IPS-18c (cell line): ENCODE data around the gene ACTC1.

Experiments used
- H3K4me3 ChIP-seq: 2 replicates; pipeline ENCODE4 v1.7.0; 2013; ENCODE audit warnings: low read depth, mild to moderate bottlenecking, low read length, moderate library complexity; ENCODE audit not compliant: insufficient read depth
- H3K9me3 ChIP-seq: one replicate; pipeline ENCODE4 v1.6.1; 2013; ENCODE audit warnings: mild to moderate bottlenecking, low read length, moderate library complexity; ENCODE audit not compliant: control insufficient read depth, insufficient read depth

ACTC1 gene

DNA sequence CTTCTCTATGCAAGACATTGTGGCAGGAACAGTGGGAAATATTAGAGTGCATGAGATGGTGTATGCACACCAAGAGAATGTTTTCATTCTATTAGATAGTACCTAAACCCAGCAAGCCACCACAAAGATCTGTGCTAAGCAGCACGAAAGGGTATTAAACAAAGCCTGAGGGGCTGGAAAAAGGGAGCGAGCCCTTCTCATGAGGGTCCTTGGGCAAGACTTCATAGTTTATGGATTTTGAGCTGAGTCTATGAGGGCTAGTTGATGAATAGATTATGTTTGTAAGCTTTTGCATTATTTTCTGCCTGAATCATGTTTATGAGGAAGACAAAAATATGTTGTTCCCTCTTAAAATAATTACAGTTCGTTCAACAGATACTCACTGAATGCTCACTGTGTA lies 9.4 kb upstream of the ACTC1 start:
- peaks cover 3% of the 10 kb centered on the region for H3K9me3 ChIP-seq
- H3K4me3 ChIP-seq = no peak overlapping the region

DNA sequence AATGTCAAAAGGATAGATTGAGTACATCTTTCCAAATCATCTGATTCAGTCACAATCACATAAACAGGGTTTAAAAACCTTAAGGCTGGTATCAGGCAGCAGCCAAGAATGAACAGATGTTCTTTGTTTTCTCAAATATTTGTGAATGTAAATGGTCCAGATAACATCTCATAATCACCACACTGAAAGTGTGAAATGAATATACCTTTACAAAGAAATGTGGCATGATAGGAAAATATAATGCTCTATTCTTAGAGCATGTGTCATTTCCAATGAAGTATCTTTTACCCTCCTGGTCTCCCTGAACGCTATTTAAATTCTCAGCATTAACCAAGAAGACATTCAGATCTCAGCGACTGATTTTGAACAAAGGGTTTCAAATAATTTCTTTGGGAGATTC lies 8.8 kb upstream of the ACTC1 start:
- H3K9me3 ChIP-seq = peaks cover 3% of the 10 kb centered on the region
- no peak overlapping the region for H3K4me3 ChIP-seq

DNA sequence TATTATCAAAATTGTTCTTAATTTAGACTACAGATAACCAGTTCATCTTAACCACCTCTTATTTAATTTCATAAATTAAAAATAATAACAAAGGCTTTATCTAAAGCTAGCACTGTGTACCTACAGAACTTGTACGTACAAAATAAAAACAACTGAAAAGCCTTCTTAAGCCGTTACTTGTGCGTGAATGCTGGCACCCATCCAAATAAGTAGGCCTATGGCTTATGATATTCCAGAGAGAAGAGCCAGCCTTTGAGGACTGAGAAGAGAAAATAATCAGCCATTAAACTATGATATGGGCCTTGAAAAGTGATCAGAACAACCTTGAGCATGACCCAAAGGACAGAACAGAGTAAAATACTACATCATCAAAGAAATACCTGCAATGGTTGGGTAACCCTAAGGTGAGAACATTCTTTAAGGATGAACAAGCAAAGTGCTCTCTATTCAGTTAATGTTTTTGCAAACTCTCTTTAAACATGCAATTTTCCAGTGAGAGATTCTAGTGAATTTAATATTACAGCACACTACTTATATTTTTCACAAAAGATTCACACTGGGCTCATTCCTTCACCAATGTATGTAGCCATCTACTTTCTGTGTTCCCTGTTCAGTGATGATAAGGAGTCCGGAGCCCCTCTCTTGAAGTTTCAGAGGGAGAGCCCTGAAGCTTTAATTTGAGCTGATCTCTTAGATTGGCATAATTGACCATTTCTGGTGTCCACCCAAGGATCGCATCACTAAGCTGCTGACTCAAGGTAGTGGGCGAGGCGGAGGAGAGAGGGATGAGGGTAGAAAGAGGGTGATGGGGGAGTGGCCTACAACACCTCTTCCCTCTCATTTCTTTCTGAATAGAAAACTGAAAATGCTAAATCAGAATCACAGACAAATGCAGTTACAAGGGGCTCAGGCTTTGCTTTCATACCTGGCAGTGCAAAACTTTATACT lies 7.7 kb upstream of the ACTC1 start:
- Histone ChIP-seq H3K4me3 (no peak overlapping the region), H3K9me3 (peaks cover 3% of the 10 kb centered on the region)

DNA sequence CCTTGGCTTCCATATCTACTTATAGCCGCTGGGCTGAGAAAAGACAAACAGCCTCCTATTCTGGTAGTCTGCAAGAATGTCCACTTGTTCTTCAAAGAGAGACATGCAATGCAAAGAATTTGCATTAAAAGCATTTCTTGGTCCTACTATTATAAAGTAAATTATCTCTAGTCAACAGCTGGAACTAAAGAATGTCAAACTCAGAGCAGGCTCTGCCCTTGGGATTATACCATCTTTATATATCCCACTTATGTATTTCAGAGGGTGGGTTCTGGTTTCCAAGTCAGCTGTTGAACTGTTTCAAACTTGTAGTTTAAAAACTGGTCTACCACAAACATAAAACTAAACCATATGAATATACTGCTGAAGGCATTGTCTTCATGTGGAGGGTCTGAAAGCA lies 7.0 kb upstream of the ACTC1 start:
- H3K4me3 ChIP-seq = no peak overlapping the region
- peaks cover 3% of the 10 kb centered on the region for H3K9me3 ChIP-seq

DNA sequence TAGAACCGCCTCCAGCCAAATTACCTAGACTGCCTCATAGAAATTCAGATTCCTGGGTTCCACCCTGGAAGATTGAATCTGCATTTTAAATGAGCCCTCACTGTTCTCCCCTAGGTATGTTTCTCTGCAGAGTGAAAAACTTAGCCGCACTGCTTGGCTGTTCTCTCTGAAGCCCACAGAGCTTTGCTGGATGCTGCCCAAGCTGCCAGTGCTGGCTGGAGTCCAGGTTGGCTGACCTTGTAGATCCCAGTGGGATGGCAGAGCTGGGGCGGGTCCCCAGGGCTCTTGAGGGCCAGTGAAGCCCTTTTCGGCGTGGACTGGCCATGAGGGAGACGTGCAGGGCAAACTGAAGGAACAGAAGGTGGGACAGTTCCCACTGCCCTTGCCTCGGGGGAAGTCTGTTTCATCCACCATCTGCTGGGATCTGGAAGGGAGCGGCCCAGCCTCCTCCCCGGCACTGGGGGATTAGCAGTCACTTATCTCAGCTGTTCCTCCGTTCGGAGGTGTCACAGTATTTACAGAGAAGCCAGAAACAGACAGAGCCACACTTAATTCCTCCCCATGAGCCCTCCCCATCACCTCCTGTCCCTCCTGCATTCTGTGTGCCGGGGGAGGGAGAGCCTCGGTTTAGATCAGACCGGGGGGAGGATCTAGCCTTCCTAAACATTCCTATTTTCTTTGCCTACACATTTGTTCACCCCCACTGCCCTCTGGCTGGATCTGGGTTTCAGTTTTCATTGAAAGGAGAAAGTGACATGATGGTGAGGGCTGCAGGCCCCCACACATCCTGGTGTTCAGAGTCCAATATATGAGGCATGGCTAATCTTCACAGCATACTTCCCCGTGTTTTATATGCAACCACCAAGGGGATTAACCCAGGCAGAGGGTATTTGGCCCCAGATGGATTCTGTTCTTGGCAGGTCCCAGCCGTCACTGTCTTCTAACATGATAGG lies 4.1 kb upstream of the ACTC1 start:
- Histone ChIP-seq H3K9me3 (no peaks in the 10 kb centered on the region), H3K4me3 (no peak overlapping the region; the same call in 1 of the 2 replicates)

DNA sequence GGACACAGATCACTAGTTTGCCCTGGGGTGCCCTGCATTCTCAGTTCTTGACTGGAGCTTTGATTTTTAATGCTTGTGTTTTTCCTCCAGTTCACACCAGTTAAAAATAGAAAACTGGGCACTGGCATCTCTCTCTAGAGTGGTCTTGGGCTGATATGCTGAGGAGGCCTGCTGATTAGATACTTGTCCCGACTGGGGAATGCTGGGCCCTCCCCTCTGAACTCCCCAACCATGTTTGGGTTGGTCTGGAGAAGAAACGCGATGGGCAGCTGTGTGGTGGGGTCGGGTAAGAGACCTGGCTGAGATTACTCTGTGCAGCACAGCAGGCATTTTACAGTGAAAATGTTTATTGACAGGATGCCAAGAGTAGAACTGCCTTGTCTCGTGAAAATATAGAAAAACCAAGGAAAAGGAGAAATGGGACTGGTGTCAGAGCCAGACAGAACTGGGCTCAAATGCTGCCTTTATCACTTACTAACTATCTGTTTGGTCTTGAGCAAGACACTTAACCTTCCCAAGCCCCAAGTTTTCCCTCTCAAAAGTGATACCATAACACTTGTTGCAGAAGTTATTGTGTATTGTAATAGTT lies 1.6 kb upstream of the ACTC1 start:
- no peaks in the 10 kb centered on the region for H3K9me3 ChIP-seq
- H3K4me3 ChIP-seq = no peak overlapping the region

DNA sequence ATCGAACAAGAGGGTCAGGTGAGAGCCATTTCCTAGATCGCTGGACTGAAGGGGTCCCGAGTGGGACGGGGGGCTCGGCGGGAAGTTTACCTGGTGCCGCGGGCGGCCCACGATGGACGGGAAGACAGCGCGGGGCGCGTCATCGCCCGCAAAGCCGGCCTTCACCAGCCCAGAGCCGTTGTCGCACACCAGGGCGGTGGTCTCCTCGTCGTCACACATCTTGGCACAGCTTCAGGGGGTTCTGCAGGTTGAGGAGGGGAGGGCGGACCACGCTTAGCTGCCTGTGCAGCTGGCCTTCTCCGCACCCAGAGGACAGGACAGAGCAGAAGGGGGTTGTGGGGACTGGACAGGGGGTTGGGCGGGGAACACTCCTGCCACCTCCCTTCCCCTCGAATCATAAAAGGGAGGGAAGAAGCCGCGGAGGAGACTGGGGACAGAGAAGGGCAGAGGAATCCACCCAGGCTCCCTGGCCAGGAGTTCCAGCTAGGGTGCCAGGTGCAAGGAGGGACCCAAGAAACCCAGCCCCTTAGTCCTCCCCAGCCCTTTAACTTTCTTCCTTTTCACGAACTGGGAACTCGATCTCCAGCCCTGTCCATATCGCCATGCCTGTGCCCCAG lies 651 bp downstream of the ACTC1 start:
- Histone ChIP-seq H3K9me3 (no peaks in the 10 kb centered on the region), H3K4me3 (peak overlapping the region; percentile 58)

DNA sequence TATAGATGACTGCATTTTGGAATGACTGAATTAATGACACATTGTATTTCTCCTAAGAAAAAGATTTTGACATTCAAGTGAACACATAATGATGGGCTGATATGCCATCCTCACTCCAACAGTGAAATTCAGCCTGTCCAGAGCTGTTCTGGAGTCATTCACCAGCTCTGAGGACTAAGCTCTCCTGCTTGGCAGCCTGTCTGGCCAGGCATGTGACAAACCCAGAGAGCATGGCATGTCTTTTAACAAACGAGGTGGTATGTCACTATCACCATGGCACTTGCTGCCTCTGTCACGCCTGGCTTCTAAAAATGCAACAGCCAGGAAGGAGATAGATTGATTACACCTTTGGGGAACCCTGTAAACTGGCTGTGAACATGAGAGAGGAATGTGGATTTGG lies 1.4 kb downstream of the ACTC1 start:
- Histone ChIP-seq H3K4me3 (no peak overlapping the region), H3K9me3 (no peaks in the 10 kb centered on the region)

DNA sequence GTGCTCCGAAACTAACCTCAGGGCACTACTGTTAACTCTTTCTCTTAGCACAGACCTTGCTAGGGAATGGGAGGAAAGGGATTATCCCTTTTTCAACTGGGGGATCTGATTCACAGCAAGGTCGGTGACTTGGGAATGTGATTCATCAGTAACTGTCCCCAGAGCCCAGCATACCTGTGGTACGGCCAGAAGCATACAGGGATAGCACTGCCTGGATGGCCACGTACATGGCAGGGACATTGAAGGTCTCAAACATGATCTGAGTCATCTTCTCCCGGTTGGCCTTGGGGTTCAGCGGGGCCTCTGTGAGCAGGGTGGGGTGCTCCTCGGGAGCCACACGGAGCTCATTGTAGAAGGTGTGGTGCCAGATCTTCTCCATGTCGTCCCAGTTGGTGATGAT lies 2.3 kb downstream of the ACTC1 start:
- H3K4me3 ChIP-seq = no peak overlapping the region
- no peaks in the 10 kb centered on the region for H3K9me3 ChIP-seq

DNA sequence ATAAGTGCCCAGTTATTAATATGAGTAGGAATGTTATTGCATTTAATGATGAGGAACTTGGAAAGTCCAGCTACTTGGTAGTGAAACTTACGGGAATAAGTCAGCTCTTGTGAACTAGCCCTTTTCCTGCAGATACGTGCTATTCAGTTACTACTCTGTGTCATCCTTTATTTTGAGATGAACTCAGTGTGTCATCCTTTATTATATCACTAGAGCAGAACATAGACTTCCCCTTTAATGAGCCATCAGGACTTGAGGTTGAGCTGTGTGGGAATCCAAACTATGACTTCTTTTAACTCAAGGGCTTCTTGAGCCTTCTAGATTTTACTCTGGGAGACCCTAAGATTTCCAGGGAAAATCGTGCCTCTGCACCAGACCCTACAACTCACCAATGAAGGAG lies 3.6 kb downstream of the ACTC1 start:
- H3K4me3 ChIP-seq = no peak overlapping the region
- H3K9me3 ChIP-seq = no peaks in the 10 kb centered on the region

DNA sequence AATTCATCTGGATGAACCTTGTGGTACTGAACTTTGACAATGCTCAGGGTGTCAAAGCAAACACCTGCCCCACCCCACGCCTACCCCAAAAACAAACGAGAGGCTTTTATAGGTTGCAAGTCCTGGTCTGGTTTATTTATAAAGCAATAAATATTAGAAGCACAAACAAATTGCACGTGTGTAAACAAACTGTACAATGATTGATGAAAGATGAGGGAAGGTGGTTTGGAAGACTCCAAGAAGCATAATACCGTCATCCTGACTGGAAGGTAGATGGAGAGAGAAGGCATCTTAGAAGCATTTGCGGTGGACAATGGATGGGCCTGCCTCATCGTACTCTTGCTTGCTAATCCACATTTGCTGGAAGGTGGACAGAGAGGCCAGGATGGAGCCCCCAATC lies 5.2 kb downstream of the ACTC1 start:
- Histone ChIP-seq H3K4me3 (no peak overlapping the region), H3K9me3 (no peaks in the 10 kb centered on the region)

DNA sequence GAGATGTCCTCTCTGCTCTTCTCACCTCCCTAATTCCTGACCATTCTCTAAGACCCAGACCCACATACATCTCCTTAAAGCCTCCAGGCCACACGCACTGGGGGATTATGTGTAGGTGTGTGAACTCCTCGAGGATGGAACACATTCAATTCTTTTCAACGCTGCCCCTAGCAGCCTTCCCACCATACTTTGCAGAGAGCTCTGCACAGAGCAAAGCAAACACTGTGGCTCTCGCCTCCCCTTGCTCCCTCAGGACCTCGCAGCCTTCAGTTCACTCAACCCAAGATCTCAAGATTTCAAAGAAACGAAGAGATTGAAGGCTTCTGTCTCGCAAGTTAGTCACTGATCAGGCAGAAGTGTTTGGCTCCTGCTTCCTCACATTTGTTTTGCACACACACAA lies 6.0 kb downstream of the ACTC1 start:
- Histone ChIP-seq H3K9me3 (no peaks in the 10 kb centered on the region), H3K4me3 (no peak overlapping the region)

DNA sequence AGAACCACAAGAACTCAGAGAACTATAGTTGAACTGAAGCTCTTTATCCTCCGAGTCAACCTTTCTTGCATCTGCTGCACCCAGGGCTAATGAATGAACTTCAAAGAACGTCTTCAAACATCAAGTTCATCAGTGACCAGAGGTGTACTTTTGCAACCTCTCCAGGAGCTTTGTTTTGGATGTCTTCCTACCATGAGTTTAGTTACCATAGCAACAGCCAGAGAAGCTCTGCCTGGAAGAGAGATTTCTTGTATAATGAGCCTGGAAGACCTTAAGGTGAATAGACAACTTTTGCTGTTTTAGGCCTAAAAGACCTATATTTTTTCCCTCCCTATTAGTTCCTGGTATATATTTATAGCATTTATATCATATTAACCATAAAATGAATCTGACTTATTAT lies 9.1 kb downstream of the ACTC1 start:
- H3K4me3 ChIP-seq = no peak overlapping the region

DNA sequence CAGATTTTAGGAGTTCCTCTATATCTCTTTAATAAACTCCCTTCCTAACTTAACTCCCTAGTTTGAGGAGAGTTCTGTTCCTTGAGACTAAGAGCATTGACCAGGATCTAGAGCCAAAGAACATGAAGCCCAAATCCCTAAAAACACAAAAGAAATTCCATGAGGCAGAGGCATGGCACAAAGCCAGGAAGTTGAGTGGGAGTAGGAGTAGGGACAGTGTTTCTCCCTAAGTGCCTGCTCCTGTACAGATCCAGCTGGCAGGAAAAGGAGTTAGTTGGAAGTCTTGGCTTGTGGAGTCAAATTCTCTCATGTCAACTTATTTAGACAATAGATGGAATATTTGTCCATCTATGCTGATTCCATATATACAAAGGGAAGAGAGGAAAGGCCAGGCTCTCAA lies 11.4 kb downstream of the ACTC1 start:
- Histone ChIP-seq H3K4me3 (no peak overlapping the region), H3K9me3 (no peaks in the 10 kb centered on the region)

More for the DNA sequence above, 9.1 kb downstream of the ACTC1 start:
- H3K9me3 ChIP-seq = no peaks in the 10 kb centered on the region

DNA sequence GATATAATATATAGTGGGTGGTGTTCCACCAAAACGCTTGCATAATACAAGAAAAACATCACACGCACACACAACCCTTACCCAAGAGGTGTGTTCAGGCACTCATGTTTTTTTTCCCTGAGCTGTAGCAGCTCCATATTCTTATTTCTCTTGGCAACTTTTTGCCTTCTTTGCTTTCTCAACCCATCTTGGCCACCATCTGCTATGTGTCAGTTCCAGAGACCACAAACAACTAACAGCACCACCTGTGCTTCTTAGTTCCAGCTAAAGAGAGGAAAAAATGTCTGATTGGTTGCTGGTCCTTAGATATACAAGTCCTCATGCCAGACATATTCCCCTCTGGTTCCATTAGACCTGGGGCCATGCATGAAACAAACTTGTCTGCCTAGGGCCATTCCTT lies 11.9 kb downstream of the ACTC1 start:
- Histone ChIP-seq H3K4me3 (no peak overlapping the region), H3K9me3 (no peaks in the 10 kb centered on the region)

DNA sequence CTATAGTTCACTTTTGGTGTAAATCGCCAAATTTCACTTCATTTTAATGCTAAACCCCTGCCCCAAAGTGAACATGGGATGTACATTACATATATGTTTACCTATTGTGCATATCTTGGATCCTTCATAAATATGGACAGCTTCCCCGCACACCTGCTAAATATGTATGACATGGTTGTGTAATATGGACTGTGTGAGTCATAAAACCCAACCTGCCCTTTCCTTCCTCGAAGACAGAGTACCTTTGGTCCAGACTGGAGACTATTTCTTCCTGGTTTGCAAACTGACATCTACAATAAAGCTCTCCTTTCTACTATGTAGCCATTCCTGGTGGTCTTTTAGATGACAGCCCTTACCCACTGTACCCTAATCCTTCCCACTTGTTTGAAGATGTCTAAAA lies 12.4 kb downstream of the ACTC1 start:
- no peak overlapping the region for H3K4me3 ChIP-seq

DNA sequence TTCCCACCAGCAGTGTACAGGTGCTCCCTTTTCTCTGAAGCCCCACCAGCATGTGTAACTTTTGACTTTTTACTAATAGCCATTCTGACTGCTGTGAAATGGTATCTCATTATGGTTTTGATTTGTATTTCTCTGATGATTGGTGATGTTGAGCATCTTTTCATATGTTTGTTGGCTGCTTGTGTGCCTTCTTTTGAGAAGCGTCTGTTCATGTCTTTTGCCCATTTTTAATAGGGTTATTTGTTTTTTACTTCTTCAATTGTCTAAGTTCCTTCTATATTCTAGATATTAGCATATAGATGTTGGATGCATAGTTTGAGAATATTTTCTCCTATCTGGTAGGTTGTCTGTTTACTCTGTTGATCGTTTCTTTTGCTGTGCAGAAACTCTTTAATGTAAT lies 14.6 kb downstream of the ACTC1 start:
- H3K9me3 ChIP-seq = no peaks in the 10 kb centered on the region

More for the DNA sequence above, 12.4 kb downstream of the ACTC1 start:
- no peaks in the 10 kb centered on the region for H3K9me3 ChIP-seq

More for the DNA sequence above, 14.6 kb downstream of the ACTC1 start:
- H3K4me3 ChIP-seq = no peak overlapping the region
